Measurements from ENCODE around the gene ERC2.

- no peak for TF ChIP-seq CTCF (conservative IDR thresholded peaks at IDR 0.05; ENCODE audit: low read depth, low read length)
- no peak for TF ChIP-seq EZH2phosphoT487 (IDR thresholded peaks at IDR 0.05; ENCODE audit: borderline replicate concordance, low read length)
- no peak for TF ChIP-seq EZH2 (IDR thresholded peaks at IDR 0.05; ENCODE audit: low read length, unreplicated experiment)
Observed at GRCh38 chr3:56238299-56238698, 230.0 kb downstream of the ERC2 start.

All from PC-3 (cell line).